Measurements from ENCODE around the gene HMOX2.

GRCh38 chr16:4505356-4506147, 29.4 kb downstream of the HMOX2 start:
- TF ChIP-seq CTCF (IDR thresholded peaks at IDR 0.05; ENCODE audit: borderline replicate concordance, extremely low read depth, low read length, poor library complexity, severe bottlenecking) (no peak), EZH2 (IDR thresholded peaks at IDR 0.05; ENCODE audit: borderline replicate concordance, low read depth, low read length, severe bottlenecking) (no peak)

Measured in DND-41 (cell line).